HG02973 (cell line): ENCODE data around the gene SPACDR.

Experiments
- ATAC-seq: cut with Tn5 transposase; IDR thresholded peaks from one replicate; pipeline ENCODE4 v1.9.1; 2021; ENCODE audit warnings: moderate library complexity; ENCODE audit not compliant: unreplicated experiment

Gene SPACDR

DNA sequence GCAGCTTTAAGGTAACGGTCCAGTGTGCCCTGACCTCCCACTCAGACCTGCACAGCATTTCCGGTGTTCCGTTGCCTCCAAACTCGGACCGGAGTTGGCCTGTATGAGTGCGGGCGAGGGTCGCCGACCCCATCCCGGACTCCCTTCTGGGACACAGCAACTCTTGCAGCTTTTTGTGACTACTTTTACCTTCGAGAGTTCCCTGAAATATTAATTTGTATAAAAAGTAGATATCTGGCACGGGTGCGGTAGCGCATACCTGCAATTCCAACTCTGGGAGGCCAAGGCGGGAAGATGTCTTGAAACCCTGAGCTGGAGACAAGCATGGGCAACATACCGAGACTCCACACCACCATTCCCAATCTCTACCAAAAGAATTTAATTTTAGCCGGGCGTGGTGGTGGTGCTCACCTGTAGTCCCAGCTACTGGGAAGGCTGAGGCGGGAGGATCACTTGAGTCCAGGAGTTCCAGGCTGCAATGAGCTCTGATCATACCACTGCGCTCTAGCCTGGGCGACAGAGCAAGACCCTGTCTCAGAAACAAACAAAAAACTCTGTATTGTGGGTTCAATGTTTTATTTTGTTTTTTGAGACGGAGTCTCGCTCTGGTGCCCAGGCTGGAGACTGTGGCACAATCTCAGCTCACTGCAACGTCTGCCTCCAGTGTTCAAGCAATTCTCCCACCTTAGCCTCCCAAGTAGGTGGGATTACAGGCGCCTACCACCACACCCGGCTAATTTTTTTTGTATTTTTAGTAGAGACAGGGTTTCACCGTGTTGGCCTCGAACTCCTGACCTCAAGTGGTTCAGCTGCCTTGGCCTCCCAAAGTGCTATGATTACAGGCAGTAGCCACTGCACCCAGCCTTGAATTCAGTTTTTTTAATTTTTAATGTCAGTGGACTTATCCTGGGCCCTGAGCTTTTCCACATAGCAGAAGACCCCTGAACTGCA lies 26.6 kb downstream of the SPACDR start:
- no peak for ATAC-seq

DNA sequence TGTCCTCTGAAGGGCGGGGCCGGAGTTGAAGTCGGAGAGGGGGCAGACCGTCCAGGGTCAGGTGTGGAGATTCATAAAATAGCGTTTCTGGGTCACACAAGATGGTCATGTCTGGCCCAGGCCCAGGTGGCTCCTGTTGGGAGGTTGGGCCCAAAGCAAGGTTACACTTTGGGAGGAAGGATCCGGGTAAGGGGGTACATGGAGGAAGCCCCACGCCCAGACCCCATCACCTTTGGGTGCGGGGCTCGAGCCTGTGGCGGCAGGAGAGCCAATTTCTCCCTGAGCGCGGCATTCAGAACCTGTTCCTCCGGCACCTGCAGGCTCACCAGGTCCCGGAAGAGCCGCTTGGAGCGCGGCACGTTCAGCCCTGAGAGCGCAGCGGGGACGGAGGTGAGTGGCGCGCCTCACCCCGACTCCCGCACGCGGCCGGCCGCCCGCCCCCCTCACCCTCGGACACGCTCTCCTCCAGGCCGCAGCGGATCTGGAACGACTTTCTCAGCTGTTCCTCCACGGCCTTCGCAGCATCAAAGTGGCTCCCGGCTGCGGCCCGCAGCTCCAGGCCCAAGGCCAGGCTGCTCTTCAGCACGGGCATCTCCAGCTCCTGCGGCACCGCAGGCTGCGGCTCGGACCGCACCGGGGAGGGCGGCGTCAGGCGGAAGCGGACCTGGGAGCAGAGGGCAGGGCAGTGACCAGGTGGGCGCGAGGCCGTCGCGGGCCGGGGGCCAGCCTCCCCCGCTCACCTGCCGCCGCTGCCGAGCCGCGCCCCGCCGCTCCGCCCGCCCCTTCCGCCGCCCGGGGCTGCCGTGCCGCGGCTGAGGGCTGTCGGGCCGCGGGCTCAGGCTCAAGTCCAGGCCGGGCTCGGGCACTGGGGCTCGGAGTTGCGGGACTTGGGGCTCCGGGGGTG lies 28.4 kb downstream of the SPACDR start:
- ATAC-seq: peak; percentile 22

DNA sequence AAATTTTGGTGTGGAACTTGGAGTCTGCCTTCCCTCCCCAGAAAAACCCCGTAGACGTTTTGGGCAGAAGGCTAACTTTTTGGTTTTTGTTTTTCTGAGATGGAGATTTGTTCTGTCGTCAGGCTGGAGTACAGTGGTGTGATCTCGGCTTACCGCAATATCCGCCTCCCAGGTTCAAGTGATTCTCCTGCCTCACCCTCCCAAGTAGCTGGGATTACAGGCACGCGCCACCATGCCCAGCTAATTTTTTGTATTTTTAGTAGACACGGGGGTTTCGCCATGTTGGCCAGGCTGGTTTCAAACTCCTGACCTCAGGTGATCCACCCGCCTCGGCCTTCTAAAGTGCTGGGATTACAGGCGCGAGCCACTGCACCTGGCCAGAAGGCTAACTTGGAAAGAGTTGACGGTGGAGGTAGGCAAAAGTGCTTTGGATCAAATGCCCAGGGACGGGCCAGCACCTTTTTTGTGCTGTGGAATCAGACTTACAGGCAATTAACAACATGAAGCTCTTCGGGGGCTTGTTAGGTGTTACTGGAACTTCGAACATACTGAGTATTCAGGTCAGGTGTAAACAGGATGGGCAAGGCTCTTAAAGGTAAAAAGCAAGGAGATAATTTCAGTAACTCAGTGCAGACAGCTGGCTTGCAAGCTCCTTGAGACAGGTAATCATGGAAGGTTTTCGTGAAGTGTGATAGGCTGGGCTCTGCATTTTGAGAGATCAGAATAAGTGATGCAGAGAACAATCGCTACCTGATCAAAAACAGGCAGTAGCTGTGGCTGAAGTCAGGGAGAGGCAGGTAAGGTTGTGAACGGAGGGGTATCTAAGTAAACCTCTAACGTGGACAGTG lies 29.5 kb downstream of the SPACDR start:
- ATAC-seq: no peak

DNA sequence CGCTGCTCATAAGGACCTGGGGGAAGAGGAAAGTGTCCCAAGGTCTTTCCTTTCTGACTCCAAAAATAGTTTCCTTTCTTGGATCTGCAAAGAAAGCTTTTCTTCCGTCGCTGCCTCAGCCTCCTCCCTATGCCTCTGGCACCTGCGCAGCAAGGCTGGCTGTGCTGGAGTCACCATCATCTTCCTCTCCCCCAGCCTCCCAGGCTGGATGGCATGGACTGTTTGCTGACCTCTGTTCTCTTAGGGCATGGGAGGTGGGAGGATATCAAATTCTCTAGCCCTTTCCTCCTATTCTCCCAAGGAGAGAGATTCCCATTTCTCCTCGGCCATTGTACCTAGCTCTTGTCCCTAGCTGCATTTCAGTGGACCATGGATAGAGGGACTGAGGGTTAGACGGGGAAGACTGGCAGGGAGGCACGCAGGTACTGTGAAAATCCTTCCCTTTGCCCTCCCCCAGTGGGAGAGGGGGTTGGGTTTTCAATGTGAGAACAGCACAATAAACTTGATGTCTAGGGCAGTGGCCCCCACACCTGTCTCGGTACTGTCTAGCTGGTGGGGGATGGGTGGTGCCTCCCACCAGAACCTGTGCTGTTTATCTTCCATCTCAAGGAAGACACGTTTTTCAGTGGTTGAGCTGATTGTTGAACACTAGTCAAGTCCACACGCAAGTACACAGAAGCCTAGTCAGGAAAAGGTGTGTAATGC lies 30.3 kb downstream of the SPACDR start:
- no peak for ATAC-seq

DNA sequence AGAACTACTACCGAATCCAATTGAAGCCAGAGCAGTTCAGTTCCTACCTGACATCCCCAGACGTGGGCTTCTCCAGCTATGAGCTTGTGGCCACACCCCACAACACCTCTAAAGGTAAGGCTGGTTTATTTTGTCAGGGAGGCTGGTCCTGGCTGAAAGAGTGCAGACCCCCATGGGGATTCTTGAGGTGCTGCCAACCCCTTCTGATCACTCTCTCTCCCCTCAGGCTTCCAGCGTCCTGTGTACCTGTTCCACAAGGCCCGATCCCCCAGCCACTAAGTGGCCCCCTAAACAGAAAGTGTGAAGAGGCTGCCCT lies 30.8 kb downstream of the SPACDR start:
- ATAC-seq: no peak

DNA sequence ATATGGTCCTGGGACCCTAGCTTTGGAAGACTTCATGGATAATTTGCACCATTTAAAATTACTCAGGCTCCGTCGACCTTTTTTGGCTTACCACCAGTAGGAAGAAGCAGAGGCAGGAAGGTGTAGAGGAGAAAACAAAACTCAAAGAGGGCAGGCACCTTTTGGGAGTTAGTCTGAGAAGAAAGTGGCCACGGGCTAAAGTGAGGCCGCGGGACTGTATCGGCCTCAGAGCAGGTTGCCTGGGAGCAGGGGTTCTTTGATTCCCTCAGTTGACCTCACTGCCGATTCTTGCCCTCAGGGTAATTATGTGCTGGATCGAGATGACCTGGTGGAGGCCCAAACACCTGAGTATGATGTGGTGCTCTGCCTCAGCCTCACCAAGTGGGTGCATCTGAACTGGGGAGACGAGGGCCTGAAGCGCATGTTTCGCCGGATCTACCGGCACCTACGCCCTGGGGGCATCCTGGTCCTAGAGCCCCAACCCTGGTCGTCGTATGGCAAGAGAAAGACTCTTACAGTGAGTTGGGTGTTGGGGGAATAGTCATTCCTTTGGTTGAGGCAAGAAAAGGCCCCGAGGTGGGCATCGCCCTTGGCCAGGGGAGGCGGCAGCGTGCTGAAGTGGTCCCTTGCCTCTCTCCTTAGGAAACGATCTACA lies 31.3 kb downstream of the SPACDR start:
- ATAC-seq: no peak

DNA sequence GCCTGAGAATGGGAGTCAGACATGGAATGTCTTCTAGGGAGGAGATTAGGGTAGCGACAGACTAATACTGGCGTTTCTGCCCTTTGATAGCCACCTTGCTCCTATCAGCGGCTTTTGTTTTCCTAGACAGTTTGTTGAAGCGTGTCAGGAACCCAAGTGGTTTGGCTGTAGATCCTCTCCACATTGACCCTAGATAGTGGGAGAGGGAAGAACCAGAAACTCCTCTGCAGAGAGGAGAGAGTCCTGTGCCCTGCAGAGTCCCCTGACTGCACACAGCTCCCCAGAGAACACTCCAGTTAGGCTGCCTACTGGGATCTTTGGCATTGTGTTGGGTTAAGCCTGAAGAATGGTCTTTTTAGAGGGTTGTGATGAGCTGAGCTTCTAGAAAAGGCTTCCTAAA lies 32.0 kb downstream of the SPACDR start:
- no peak for ATAC-seq

DNA sequence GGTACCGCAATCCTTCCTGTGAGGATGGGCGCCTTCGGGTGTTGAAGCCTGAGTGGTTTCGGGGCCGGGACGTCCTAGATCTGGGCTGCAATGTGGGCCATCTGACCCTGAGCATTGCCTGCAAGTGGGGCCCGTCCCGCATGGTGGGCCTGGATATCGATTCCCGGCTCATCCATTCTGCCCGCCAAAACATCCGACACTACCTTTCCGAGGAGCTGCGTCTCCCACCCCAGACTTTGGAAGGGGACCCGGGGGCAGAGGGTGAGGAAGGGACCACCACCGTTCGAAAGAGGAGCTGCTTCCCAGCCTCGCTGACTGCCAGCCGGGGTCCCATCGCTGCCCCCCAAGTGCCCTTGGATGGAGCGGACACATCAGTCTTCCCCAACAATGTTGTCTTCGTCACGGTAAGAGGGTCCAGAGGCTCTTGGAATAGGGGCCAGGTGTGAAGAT lies 32.7 kb downstream of the SPACDR start:
- no peak for ATAC-seq

DNA sequence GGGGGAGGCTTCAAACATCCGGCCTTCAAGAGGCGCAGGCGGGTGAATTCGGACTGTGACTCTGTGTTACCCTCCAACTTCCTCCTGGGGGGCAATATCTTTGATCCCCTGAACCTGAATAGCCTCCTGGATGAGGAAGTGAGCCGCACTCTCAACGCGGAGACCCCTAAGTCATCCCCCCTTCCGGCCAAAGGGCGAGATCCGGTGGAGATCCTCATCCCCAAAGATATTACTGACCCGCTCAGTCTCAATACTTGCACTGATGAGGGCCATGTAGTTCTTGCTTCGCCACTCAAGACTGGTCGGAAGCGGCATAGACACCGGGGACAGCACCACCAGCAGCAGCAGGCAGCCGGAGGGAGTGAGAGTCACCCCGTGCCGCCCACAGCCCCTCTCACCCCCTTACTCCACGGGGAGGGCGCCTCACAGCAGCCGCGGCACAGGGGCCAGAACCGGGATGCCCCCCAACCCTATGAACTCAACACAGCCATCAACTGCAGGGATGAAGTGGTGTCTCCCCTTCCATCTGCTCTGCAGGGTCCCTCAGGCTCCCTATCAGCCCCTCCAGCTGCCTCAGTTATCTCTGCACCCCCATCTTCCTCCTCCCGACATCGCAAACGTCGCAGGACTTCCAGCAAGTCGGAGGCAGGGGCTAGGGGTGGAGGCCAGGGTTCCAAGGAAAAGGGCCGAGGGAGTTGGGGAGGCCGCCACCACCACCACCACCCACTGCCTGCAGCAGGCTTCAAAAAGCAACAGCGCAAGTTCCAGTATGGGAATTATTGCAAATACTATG lies 33.4 kb downstream of the SPACDR start:
- peak; percentile 0 for ATAC-seq

DNA sequence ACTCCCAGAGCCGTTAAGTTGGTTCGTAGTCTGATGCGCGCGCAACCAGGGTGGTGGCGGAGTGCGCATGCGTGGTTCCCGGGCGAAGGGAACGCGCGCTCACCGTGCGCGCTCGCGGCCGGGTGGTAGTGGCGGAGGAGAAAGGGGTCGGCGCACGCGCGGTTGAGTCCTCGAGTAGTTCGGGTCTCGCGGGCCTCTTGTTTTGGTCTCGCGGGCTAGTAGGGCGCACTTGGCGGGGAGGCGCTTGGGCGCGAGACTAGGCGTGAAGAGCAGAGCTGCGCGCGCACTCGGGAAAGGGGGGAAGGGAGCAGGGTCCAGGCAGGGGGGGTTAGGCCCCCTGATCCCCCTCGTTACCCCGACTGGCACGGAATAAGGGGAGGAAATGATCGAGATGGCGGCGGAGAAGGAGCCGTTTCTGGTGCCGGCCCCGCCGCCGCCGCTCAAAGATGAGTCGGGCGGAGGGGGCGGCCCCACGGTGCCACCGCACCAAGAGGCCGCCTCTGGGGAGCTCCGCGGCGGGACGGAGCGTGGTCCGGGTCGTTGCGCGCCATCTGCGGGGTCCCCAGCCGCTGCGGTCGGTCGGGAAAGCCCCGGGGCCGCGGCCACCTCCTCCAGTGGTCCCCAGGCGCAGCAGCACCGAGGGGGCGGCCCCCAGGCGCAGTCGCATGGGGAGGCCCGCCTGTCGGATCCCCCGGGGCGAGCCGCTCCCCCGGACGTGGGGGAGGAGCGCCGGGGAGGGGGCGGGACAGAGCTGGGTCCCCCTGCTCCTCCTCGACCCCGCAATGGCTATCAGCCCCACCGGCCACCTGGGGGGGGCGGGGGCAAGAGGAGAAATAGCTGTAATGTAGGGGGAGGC lies 34.2 kb downstream of the SPACDR start, which contains the start of gene MEPCE:
MEPCE (plus strand) TSS at position 195 of the 856 bp plus-strand sequence; CDS start at position 383, 188 bp downstream.
- ATAC-seq: peak; percentile 29

DNA sequence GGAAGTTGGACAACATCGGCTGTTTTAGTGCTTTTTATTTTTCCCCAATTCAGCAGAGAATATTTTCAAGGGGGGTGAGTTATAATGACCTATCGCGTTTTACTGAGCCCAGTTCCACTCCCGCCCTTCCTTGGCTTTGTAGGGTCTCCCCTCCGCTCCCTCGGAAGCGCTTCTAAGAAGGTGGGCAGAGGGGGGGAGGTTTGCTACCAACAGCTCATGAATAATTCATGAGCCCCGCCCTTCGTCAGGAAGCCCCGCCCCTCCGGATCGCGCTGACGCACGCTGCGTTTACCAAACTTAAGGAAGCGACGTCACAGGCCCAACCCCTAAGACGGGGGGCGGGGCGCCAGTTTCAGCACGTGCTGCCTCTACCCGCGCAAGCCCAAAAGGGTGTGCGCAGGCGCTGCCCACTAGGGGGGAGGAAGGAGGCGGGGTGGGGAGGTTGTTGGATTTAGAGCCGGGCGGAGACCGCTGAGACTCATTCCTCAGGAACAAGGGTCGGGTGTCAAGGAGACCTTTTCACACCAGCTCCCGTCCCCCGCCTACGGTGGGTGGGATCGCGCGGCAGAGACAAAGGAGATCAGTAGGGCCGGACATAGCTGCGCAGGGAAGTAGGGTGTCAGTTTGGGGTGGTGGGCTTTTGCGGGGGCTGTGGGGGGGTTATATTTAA lies 35.0 kb downstream of the SPACDR start:
- ATAC-seq: peak; percentile 42

DNA sequence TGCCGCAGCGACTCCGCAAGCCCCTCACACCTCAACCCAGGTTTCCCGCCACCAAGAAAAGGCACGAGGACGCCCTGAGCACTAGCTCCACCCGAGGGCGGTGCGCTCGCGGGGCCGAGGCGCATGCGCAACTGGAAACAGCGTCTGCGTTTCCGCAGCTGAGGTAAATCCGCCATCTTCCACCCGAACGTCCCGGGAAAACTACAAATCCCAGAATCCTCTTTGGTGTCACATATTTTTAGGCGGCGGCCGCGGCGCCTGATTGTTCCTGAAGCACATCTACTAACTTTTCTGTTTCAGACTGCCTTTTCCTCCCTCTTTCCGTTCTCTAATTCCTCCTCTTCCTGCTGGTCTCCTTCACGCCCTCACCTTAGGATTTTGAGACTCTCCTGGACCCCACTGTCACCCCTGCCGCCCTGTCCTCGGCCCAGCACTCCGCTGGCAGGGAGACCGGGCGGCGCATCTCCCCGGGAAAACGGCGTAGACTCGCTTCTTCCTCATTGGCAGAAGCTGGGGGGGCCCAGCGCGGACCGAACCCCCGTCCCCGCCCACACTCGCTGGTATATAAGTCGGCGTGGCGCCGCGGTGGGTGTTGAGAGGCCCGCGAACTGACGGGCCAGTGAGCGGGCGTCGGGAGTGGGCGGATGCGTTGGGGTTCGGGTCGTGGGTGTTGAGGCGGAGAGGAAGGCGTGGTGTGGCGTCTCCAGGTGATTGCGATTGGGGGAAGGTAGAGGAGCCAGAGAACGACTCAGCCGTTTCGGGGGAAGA lies 35.7 kb downstream of the SPACDR start, which contains the start of gene ZCWPW1:
ZCWPW1 (minus strand) TSS at position 505 of the 768 bp plus-strand sequence. CDS start 8,054 bp downstream, outside the sequence.
- ATAC-seq: peak; percentile 33

DNA sequence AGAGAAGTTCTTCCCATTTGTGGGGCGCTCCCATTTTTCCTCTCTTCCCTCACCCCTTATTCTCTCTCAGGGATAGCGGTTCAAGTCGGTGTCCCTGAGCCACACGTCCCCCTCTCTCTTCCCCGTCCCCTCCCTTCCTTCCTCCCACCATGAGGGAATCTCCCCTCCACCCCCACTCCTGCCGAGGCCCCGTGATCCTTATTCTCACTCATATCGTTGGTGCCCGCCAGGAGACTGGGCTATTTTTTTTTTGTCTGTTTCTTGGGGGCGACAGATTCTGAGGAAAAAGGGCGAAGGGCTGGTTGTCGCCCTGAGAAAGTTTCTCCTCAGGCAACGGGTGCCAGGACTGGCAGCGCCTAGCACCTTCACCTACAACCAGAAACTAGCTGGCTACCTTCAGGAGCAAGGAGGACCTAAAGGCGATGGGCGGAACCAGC lies 36.3 kb downstream of the SPACDR start:
- no peak for ATAC-seq

DNA sequence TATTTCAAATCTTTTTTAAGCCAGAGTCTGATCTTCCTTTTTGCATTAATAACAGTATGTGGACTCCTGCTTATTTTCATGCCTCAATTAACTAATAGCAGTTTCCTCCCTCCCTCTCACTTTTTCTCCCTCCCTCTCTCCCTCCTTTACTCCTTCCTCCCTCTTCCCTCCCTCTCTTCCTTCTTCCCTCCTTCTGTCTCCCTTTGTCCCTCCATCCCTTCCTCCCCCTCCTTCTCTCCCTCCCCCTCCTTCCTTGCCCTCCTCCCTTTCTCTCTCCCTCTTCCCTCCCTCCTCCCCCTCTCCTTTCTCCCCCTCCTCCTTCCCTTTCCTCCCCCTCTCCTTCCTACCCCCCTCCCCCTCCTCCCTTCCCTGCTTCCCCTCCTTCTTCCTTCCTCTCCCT lies 37.5 kb downstream of the SPACDR start:
- no peak for ATAC-seq

DNA sequence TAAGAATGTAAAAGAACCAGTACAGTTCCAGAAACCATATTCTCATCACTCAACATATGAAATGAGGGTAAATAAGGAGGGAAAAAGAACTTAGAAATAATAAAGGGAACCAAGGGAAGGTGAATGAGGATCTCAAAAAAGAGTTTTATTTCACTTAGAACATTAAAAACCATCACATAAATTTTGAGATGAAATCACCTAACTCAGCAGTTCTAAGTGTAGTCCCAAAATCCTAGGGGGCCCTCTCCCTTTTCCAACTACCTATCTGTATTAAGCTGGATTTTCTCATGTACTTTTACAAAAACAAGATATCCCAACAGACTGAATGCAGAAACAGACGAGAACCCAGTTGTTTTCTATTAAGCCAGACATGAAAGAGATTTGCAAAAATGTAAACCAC lies 38.7 kb downstream of the SPACDR start:
- ATAC-seq: no peak

DNA sequence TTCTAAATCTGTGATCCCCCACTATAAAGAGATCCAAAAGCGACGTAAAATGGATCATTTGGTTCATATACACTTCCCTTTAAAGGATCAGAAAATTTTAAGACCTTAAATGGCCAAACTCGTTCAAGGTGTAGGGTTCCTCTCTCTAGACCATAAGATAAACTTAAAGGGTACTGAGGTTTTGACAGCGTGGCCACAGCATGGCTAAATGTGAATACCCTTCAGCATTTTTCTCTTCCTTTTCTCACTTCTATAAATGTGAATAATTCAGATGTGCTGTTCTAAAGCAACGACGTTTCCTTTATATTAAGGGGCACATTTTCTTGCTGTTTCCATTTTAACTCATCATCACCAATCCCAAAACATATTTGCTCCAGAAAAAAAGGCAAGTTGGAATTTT lies 40.7 kb downstream of the SPACDR start:
- ATAC-seq: no peak
